SKM-1 treated with dmso at 0.1 percent for 144 hours (cell line): ENCODE results near the gene LMTK2.
"Not testable (repeated sequence)": the region's sequence is repeated elsewhere in the genome, so short reads cannot be mapped to it uniquely, and the experiment has no call there.

Experiments used
- DNase-seq: peaks from one replicate; lab custom pipeline; 2025; ENCODE audit not compliant: unreplicated experiment; lab: John Stamatoyannopoulos, UW

LMTK2 gene

GRCh38 chr7:98216941-98217622 lies 110.4 kb downstream of the LMTK2 start:
- DNase-seq = no peak

GRCh38 chr7:98217623-98218582 lies 111.2 kb downstream of the LMTK2 start:
- DNase-seq = peak; percentile 16

- not testable (repeated sequence) for DNase-seq
These were observed 112.7 kb downstream of the LMTK2 start for GRCh38 chr7:98219382-98219781.

- no peak for DNase-seq
These were observed 115.2 kb downstream of the LMTK2 start for GRCh38 chr7:98221611-98222532.

GRCh38 chr7:98222533-98223195 lies 116.0 kb downstream of the LMTK2 start:
- no peak for DNase-seq

- no peak for DNase-seq
These were observed 116.8 kb downstream of the LMTK2 start for GRCh38 chr7:98223351-98223897.

- no peak for DNase-seq
These were observed 117.4 kb downstream of the LMTK2 start for GRCh38 chr7:98223898-98224700.

- no peak for DNase-seq
These were observed 118.1 kb downstream of the LMTK2 start for GRCh38 chr7:98224701-98225181.

- no peak for DNase-seq
These were observed 119.4 kb downstream of the LMTK2 start for GRCh38 chr7:98225913-98226614.

GRCh38 chr7:98227939-98228338 lies 121.3 kb downstream of the LMTK2 start:
- DNase-seq = no peak

- DNase-seq = no peak
These were observed 122.1 kb downstream of the LMTK2 start for GRCh38 chr7:98228801-98229200.

- DNase-seq = no peak
These were observed 122.8 kb downstream of the LMTK2 start for GRCh38 chr7:98229441-98229840.

GRCh38 chr7:98229991-98230745 lies 123.5 kb downstream of the LMTK2 start:
- no peak for DNase-seq

GRCh38 chr7:98230746-98231471 lies 124.2 kb downstream of the LMTK2 start:
- DNase-seq = no peak

GRCh38 chr7:98231493-98232262 lies 125.0 kb downstream of the LMTK2 start:
- no peak for DNase-seq

GRCh38 chr7:98232263-98232585 lies 125.6 kb downstream of the LMTK2 start:
- DNase-seq = no peak

- no peak for DNase-seq
These were observed 126.1 kb downstream of the LMTK2 start for GRCh38 chr7:98232799-98233198.
